Heart left ventricle (tissue), 16 donors: Measurements from ENCODE around the gene CRADD. TPM values are rescaled to one million over a fixed set of nuclear protein-coding genes. Genes with fewer than 3 reads are reported as not detected.

ENCODE experiments used
- ATAC-seq, 4 donors: fragments of 200-7000 bp; cut with Tn5 transposase; one replicate each; pipeline ENCODE4 v1.9.1; 2020 to 2022; ENCODE audit warnings: moderate library complexity in 4 of 4, mild to moderate bottlenecking in 3 of 4, moderate number of reproducible peaks in 1 of 4
- DNase-seq, 5 donors: peaks; one replicate each; pipeline ENCODE4 v3.0.0-alpha.2; 2020
- H3K27ac ChIP-seq, 12 donors: fragments of 200-600 bp; sonication (generic) in 4 of 12; one replicate each; pipeline versions ENCODE4 v1.5.0 to v1.8.0; 2016 to 2022; ENCODE audit warnings: mild to moderate bottlenecking in 2 of 12
- H3K27me3 ChIP-seq, 9 donors: fragments of 200-600 bp; sonication (generic) in 2 of 9; one replicate each; pipeline versions ENCODE4 v1.5.1 to v1.8.0; 2016 to 2022; ENCODE audit warnings: mild to moderate bottlenecking in 3 of 9
- H3K36me3 ChIP-seq, 9 donors: fragments of 200-600 bp; sonication (generic) in 2 of 9; one replicate each; pipeline versions ENCODE4 v1.5.0 to v1.8.0; 2018 to 2022; ENCODE audit warnings: mild to moderate bottlenecking in 2 of 9
- H3K4me1 ChIP-seq, 12 donors: fragments of 200-600 bp; sonication (generic) in 4 of 12; one replicate each; pipeline versions ENCODE4 v1.5.0 to v1.8.0; 2016 to 2022; ENCODE audit warnings: mild to moderate bottlenecking in 3 of 12
- H3K4me3 ChIP-seq, 12 donors: fragments of 200-600 bp; sonication (generic) in 4 of 12; one replicate each; pipeline versions ENCODE4 v1.5.0 to v1.8.0; 2017 to 2022; ENCODE audit warnings: mild to moderate bottlenecking in 9 of 12, moderate library complexity in 4 of 12
- H3K9me3 ChIP-seq, 12 donors: fragments of 200-600 bp; sonication (generic) in 4 of 12; one replicate each; pipeline versions ENCODE4 v1.5.0 to v1.8.0; 2016 to 2022; ENCODE audit warnings: mild to moderate bottlenecking in 1 of 12
- CTCF ChIP-seq, 12 donors: fragments of 200-600 bp; sonication (generic) in 4 of 12; IDR thresholded peaks; one replicate each; pipeline versions ENCODE4 v1.5.0 to v1.8.0; 2018 to 2022; ENCODE audit warnings: antibody characterized with exemption in 12 of 12, mild to moderate bottlenecking in 5 of 12
- POLR2A ChIP-seq, 2 donors: fragments of 450-650 bp; IDR thresholded peaks; one replicate each; pipeline ENCODE4 v1.6.1; 2017; ENCODE audit warnings: antibody characterized with exemption in 2 of 2, mild to moderate bottlenecking in 2 of 2, moderate library complexity in 2 of 2
- WGBS, 4 donors: extraction: QIAGEN DNeasy Blood & Tissue Kit in 2 of 4; methylation state at CpG; one replicate each; pipeline versions ENCODE4 v1.1.5 to v1.1.7; 2013 to 2018; 5-methylcytosine and 5-hydroxymethylcytosine counted together
- intact Hi-C, 10 donors: fragments of 100-400 bp; cut with DNase I; formaldehyde crosslinking; loops; one replicate each; pipeline versions ENCODE4 v1.11.1 to v1.14.2; 2022
- polyA plus RNA-seq, 2 donors: library from polyadenylated mRNA; stranded (reverse); fragments of 200-250 nt; gene quantifications; one replicate each; pipeline ENCODE4 v1.2.3, GENCODE V29; 2013
- total RNA-seq, 9 donors: library from RNA; depleted of rRNA in 2 of 9; stranded (reverse); fragments of >200 nt in 2 of 9; fragmentation: NEBNext Ultra II Directional in 3 of 9; extraction: Animal tissue kit (Norgen Biotek cat#: 25700) in 3 of 9; gene quantifications; one replicate each; pipeline versions ENCODE4 v1.1.0 to v1.2.4, GENCODE V29; 2016 to 2023
- donor health status: ischemic (EF 13 %, LVEDD 7.1; RV severe dilation, severe dysfunction).
- donor health status: healthy with polysubstance abuse.
- donor health status: DM: no; HTN: yes; CAD: no.
- donor health status: DM: no; HTN: no; CAD: no.
- donor health status: ischemic (EF 25% LVEDD 6.9; RV normal size, moderate dysfunction).
- donor health status: ischemic (EF 25% LVEDD 5.7; RV mildly dilated, moderate dysfunction).
- donor health status: healthy.
- donor health status: DM: yes; HTN: yes; CAD: no.
- donor health status: ischemic (EF 35%, LVEDD 5.7; RV mildly dilated, moderate dysfunction).
- donor health status: nonischemic (EF 11% LVEDD 7.7; RV severe dilation, severe dysfunction).
- donor health status: DM: yes; HTN: yes; CAD: no.
- donor health status: PGD.
- donor health status: ischemic (EF 29% LVEDD 5.4; RV normal size, mild dysfunction).
- donor health status: nonischemic (EF 23%, LVEDD 6.1; RV moderate dilation, normal function).

The CRADD gene
- total and polyA plus RNA-seq, 11 donors = 11.0 to 100 (median 44.5) TPM

GRCh38 chr12:93748672-93749383 is 71.7 kb downstream of the CRADD start:
- Histone ChIP-seq H3K4me3 (no peak overlapping the region), H3K27me3 (no peaks in the 10 kb centered on the region), H3K4me1 (peaks cover 0 to 70% (median 40%) of the 10 kb centered on the region in 12 donors), H3K9me3 (peaks cover 0 to 6% (median 0%) of the 10 kb centered on the region in 12 donors), H3K36me3 (no peaks in the 10 kb centered on the region), H3K27ac (peak overlapping the region in 2 of 12 donors; percentile 42 to 56)
- TF ChIP-seq CTCF (IDR thresholded peaks at IDR 0.05) = no peak
- TF ChIP-seq POLR2A (IDR thresholded peaks at IDR 0.05) = no peak
- intact Hi-C loops = loop anchor here in 2 of 10 donors (10.0 kb wide), 2 partner anchors 226 to 244 kb away; no protein-coding TSS in a partner anchor
- ATAC-seq (peak in 2 of 4 donors; percentile 27 to 32), DNase-seq (no peak)
- WGBS, 4 donors = 96 to 99% (median 96%) methylated on average over 2 of the region's 2 CpGs

- intact Hi-C loops = loop anchor here in 2 of 10 donors (10.0 kb wide), 2 partner anchors 225 to 245 kb away; no protein-coding TSS in a partner anchor
- Histone ChIP-seq H3K4me3 (no peak overlapping the region), H3K36me3 (no peaks in the 10 kb centered on the region), H3K9me3 (peaks cover 0 to 6% (median 0%) of the 10 kb centered on the region in 12 donors), H3K27me3 (no peaks in the 10 kb centered on the region), H3K4me1 (peaks cover 0 to 64% (median 36%) of the 10 kb centered on the region in 12 donors), H3K27ac (peak overlapping the region in 2 of 12 donors; percentile 42 to 56)
- no peak for ATAC-seq
- 44 to 52% (median 49%) methylated on average over 2 of the region's 2 CpGs for WGBS, 4 donors
- DNase-seq = no peak
- no peak for TF ChIP-seq POLR2A (IDR thresholded peaks at IDR 0.05)
- TF ChIP-seq CTCF (IDR thresholded peaks at IDR 0.05) = no peak
These were observed 72.3 kb downstream of the CRADD start for GRCh38 chr12:93749515-93749914.

- WGBS, 4 donors = 87 to 96% (median 89%) methylated on average over 6 of the region's 6 CpGs
- no peak for ATAC-seq
- H3K4me1 ChIP-seq = peaks cover 0 to 60% (median 35%) of the 10 kb centered on the region in 12 donors
These were observed 72.9 kb downstream of the CRADD start for GRCh38 chr12:93750056-93750455.

More at GRCh38 chr12:93750056-93750455, 72.9 kb downstream of the CRADD start:
- Histone ChIP-seq H3K4me3 (no peak overlapping the region), H3K36me3 (no peaks in the 10 kb centered on the region), H3K9me3 (peaks cover 0 to 6% (median 0%) of the 10 kb centered on the region in 12 donors), H3K27ac (peak overlapping the region in 1 of 12 donors; percentile 56), H3K27me3 (no peaks in the 10 kb centered on the region)
- intact Hi-C loops = no loop called here
- DNase-seq = no peak
- TF ChIP-seq POLR2A (IDR thresholded peaks at IDR 0.05) (no peak), CTCF (IDR thresholded peaks at IDR 0.05) (no peak)
